GM21381 (cell line): ENCODE measurements around the gene PPP3CA.
"Not testable (repeated sequence)": the region's sequence is repeated elsewhere in the genome, so short reads cannot be mapped to it uniquely, and the experiment has no call there.

Experiments
- ATAC-seq: cut with Tn5 transposase; IDR thresholded peaks from one replicate; pipeline ENCODE4 v1.9.1; 2021; ENCODE audit warnings: mild to moderate bottlenecking, moderate library complexity; ENCODE audit not compliant: unreplicated experiment

The PPP3CA gene

DNA sequence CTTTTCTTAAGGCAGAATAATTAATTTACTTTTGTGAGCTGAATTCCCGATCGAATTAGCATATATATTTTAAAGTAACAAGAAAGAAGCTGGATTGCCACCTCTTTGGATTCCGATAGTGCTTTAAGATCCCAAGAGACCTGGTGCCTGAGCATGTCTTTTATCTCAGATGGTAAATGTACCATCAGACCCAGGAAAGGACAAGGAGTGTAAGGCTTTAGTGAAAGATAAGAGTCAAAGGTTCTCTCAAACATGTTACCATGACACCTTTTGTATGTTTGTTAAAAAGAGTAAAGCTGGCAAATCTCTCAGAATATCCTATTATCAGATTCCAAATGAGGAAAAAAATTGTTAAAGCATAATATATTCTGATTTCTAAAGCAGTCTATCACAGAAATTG is 198.8 kb downstream of the PPP3CA start:
- ATAC-seq = no peak

DNA sequence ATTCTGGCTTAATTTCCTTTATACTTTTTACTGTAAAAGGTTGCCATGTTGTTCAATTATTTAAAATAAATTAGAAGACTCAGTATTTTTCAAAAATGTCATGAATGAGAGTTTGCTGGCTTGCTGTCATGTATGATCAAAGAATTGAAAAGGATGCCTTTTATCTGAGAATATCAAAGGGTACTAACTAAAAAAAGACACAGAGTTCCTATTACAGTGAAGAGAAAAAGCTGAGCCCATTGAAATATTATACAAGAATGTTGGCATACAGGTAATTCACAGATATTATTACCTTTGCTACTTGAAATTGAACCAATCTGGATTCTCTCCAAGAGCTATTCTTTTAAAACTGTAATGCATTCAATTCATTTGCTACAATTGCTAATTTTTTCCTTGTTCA is 200.0 kb downstream of the PPP3CA start:
- ATAC-seq = no peak

GRCh38 chr4:101145021-101145420 is 202.3 kb downstream of the PPP3CA start:
- no peak for ATAC-seq

DNA sequence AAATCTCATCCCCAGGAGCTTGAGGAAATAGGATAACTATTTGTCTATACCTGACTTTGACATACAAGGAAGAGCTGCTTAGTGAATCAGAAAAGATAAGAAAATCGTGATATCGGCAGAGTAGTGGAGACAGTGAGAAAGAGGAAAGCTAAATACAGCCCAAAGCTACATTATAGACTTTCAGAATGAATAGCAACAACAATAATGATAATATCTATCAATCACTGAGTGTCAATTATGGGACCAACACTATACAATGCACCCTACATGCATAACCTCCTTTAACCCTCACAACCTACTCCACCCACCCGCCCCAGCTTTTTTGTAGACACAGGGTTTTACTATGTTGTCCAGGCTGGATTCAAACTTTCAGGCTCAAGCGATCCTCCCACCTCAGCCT is 205.1 kb downstream of the PPP3CA start:
- ATAC-seq = no peak

GRCh38 chr4:101141855-101142254 is 205.5 kb downstream of the PPP3CA start:
- no peak for ATAC-seq

- peak; percentile 46 for ATAC-seq
Observed at GRCh38 chr4:101141230-101141629, 206.1 kb downstream of the PPP3CA start.

DNA sequence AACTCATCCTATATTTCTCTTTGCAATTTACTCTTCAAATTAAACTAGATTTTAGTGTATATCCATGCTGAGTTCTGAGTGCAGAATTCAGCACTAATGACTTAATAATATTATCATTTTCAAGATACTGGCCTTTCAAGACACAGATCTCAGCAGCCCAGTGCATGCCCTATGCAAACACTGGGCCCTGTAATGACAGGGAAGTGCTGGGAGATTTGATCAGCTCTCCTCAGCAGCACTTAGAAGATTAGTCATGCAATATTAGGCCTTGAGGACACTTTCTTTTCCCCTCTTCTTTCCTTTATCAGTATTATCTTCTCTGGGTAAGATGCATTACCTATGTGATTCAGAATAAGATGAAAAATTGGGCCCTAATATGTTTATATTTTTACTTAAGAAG is 207.1 kb downstream of the PPP3CA start:
- ATAC-seq = no peak

GRCh38 chr4:101136373-101137370 is 210.7 kb downstream of the PPP3CA start:
- no peak for ATAC-seq

DNA sequence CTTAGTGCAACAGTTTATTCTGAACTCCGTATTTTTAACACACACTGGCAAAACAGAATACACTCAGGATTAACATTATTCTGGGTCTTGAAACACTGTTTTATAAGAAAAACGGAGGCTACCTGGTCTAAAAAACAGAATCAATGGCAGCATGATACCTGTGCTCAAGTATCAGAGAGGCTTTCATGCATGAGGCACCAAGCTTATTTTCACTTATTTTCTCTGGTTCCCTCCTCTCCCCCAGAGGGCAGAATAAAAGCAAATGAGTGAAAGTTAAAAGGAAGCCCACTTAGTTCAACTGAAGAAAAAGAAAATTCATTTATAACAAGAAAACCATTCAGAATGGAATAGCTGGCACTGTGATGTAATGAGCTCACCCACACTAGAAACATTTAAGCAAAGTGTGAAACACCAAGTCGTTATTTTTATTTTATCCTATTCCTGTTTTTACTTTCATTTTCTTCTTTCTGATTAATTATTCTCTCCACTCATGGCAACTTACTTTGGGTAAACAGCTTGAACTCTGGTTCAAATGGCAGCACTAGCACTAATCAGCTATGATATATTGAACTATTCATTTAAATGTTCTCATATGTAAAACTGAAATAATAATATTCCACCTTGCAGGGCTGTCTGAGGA is 211.8 kb downstream of the PPP3CA start:
- peak; percentile 78 for ATAC-seq

- ATAC-seq = not testable (repeated sequence)
Observed at GRCh38 chr4:101131058-101131457, 216.3 kb downstream of the PPP3CA start.

DNA sequence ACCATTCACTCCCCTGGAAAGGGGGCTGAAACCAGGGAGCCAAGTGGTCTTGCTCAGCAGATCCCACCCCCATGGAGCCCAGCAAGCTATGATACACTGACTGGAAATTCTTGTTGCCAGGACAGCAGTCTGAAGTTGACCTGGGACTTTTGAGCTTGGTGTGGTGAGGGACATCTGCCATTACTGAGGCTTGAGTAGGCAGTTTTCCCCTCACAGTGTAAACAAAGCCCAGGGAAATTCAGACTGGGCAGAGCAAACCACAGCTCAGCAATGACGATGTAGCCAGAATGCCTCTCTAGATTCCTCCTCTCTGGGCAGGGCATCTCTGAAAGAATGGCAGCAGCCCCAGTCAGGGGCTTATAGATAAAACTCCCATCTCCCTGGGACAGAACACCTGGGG is 218.4 kb downstream of the PPP3CA start:
- ATAC-seq = not testable (repeated sequence)

DNA sequence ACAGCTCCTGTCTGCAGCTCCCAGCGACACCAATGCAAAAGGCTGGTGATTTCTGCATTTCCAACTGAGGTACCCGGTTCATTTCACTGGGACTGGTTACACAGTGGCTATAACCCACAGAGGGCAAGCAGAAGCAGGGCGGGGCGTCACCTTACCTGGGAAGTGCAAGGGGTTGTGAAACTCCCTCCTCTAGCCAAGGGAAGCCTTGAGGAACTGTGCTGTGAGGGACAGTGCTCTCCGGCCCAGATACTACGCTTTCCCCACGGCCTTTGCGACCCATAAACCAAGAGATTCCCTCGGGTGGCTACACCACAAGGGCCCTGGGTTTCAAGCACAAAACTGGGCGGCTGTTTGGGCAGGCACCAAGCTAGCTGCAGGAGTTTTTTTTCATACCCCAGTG is 218.9 kb downstream of the PPP3CA start:
- no peak for ATAC-seq

- ATAC-seq = no peak
Observed at GRCh38 chr4:101127176-101127790, 220.0 kb downstream of the PPP3CA start.

GRCh38 chr4:101126059-101126458 is 221.3 kb downstream of the PPP3CA start:
- ATAC-seq = no peak

DNA sequence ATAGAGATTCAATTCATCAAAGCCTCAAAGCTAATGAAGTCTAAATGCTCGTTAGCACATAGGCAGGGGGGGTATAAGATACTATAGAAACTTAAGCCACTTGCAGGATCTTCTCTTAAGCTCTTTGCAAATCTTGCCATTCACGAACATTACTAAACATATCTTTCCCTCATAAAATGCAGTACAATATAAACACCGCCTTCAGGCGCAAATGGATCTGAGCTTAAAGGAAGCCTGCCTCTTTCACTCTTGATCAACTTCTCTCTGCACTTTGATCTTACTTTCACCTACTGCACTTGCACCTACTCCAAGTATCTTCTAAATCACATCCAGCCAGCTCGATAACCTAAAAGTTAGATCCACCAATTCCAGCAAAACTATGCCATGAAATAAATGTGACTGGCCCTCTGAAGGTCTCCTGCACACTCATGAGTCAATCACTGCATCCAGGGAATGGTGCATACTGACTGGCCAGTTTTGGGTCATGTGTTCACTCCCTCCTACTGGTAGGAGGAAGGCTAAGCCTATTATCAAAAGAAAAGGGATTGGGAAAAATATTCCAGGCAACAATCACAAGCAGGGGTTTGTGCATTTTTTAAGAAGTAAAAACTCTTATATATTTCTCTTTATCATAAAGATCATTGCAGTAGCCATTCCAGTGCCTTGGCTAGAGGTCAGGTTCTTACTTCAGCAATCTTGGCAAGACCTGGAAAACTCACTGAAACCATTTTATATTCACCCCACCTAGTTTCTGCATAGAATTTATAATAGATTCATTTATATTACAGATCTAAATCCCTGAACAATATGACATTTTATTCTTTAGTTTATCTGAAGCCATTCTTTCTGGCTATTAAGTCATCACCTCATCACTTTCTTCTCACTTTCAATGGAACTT is 222.0 kb downstream of the PPP3CA start:
- ATAC-seq = no peak

GRCh38 chr4:101123231-101123630 is 224.1 kb downstream of the PPP3CA start:
- ATAC-seq = no peak

GRCh38 chr4:101122019-101122418 is 225.3 kb downstream of the PPP3CA start:
- no peak for ATAC-seq

GRCh38 chr4:101119141-101119540 is 228.2 kb downstream of the PPP3CA start:
- no peak for ATAC-seq

DNA sequence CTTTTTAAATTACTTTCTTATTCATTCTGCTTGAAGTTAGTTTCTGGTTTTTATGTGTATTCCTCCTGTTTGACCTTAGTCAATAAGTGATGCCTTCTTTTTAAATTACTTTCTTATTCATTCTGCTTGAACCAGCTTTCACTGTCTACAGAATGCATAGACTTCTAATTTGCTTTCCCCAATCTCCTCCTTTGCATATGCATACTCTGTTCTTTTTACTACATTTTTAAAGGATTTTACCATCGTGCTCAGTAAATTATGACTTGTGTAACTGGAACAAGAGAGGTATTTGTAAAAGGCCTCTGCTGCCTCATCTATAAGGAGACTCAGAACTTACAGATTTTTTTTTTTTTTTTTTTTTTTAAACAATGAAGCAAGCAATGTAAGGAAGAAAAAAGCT is 228.7 kb downstream of the PPP3CA start:
- ATAC-seq = no peak

DNA sequence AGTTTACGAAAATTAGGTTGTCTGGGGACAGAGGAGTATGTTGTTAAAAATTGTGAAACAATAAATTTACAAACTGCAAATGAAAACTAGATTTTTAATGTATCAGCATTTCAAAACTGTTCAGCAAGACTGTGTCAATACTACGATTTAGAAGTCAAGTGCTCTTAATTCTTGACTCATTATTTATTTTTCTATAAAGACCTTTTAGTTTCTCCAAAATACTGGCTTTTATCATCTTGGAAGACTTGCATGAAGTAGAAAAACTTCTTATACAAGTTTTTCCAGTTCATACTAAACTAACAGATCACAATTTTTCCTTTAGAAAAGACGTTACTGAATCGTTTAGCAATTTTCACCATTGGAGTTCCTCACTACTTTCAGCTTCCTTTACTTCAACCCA is 231.4 kb downstream of the PPP3CA start:
- ATAC-seq = no peak

DNA sequence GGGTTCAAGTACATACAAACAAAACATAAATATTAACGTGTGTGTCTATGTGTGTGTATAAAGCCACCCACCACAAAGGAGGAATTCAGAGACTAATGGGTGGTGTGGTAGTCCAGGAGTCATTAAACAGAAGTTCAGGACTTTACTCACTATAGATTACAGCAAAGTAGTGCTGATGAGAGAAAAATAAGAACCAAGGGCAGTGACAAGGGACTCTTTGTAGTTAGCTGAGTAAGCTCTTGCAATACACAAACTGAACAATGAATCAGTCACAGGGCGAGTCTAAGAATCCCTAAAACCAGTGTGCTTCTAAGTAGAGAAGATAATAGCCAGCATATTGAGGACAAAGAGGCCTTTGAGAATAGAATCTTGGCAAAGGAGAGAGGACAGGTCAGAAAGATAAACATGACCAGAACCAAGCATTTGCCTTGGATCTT is 232.4 kb downstream of the PPP3CA start:
- no peak for ATAC-seq
